Mesenchymal stem cell (in vitro differentiated cells and primary cell): ENCODE measurements around the gene LPCAT3.
A peak's percentile ranks its signal among the peaks of the same experiment; 100 is the strongest.

Source experiments
- DNase-seq: peaks from one replicate; pipeline ENCODE4 v3.0.0-alpha.2; 2013
- H2AFZ ChIP-seq: one replicate; pipeline ENCODE4 v1.6.1; 2013; ENCODE audit warnings: low read depth, mild to moderate bottlenecking, control low read depth, inconsistent platforms, low read length, moderate library complexity
- H2AK5ac ChIP-seq: 2 replicates; pipeline ENCODE4 v1.6.1; 2013; ENCODE audit warnings: low read length, moderate library complexity, mild to moderate bottlenecking, inconsistent platforms; ENCODE audit not compliant: severe bottlenecking
- H2BK120ac ChIP-seq: one replicate; pipeline ENCODE4 v1.6.1; 2013; ENCODE audit warnings: low read depth, mild to moderate bottlenecking, inconsistent platforms, low read length, moderate library complexity
- H2BK12ac ChIP-seq, 2 experiments: one replicate each; pipeline ENCODE4 v1.6.1; 2013; ENCODE audit warnings: inconsistent platforms in 2 of 2, low read length in 2 of 2, mild to moderate bottlenecking in 2 of 2, moderate library complexity in 2 of 2, control low read depth in 1 of 2
- H2BK15ac ChIP-seq: one replicate; pipeline ENCODE4 v1.6.1; 2013; ENCODE audit warnings: mild to moderate bottlenecking, low read depth, inconsistent platforms; ENCODE audit not compliant: poor library complexity, severe bottlenecking
- H2BK5ac ChIP-seq: 2 replicates; pipeline ENCODE4 v1.6.1; 2013; ENCODE audit warnings: low read depth, mild to moderate bottlenecking, low read length, control low read depth, inconsistent platforms; ENCODE audit not compliant: poor library complexity, severe bottlenecking
- H3K14ac ChIP-seq, 2 experiments: one replicate each; pipeline ENCODE4 v1.6.1; 2013; ENCODE audit warnings: inconsistent platforms in 2 of 2, low read length in 2 of 2, control low read depth in 1 of 2, mild to moderate bottlenecking in 1 of 2, moderate library complexity in 1 of 2
- H3K18ac ChIP-seq, 2 experiments: one replicate each; pipeline ENCODE4 v1.6.1; 2013; ENCODE audit warnings: inconsistent platforms in 2 of 2, low read length in 2 of 2, control low read depth in 1 of 2, low read depth in 1 of 2, mild to moderate bottlenecking in 1 of 2
- H3K23ac ChIP-seq, 2 experiments: one replicate each; pipeline ENCODE4 v1.6.1; 2013; ENCODE audit warnings: inconsistent platforms in 2 of 2, low read length in 2 of 2, mild to moderate bottlenecking in 2 of 2, moderate library complexity in 2 of 2, control low read depth in 1 of 2
- H3K27ac ChIP-seq: 2 replicates; pipeline ENCODE4 v1.5.1; 2013; ENCODE audit warnings: mild to moderate bottlenecking, moderate library complexity, low read length, control low read depth, inconsistent platforms; ENCODE audit not compliant: poor library complexity, severe bottlenecking
- H3K27me3 ChIP-seq, 2 experiments: 2 replicates each; pipeline versions ENCODE4 v1.6.1 to v1.7.0; 2013; ENCODE audit warnings: low read length in 2 of 2, mild to moderate bottlenecking in 2 of 2, moderate library complexity in 2 of 2, control low read depth in 1 of 2, inconsistent platforms in 1 of 2; ENCODE audit not compliant: control insufficient read depth in 1 of 2, insufficient read depth in 1 of 2
- H3K36me3 ChIP-seq, 2 experiments: 2 replicates each; pipeline versions ENCODE4 v1.6.1 to v1.7.0; 2013; ENCODE audit warnings: low read length in 2 of 2, control low read depth in 1 of 2, inconsistent platforms in 1 of 2, low read depth in 1 of 2, mild to moderate bottlenecking in 1 of 2; ENCODE audit not compliant: insufficient read depth in 2 of 2, control insufficient read depth in 1 of 2
- H3K4ac ChIP-seq, 2 experiments: one replicate each; pipeline ENCODE4 v1.6.1; 2013; ENCODE audit warnings: inconsistent platforms in 2 of 2, low read length in 2 of 2, mild to moderate bottlenecking in 2 of 2, moderate library complexity in 2 of 2, control low read depth in 1 of 2, low read depth in 1 of 2
- H3K4me1 ChIP-seq: 2 replicates; pipeline ENCODE4 v1.6.1; 2013; ENCODE audit warnings: low read depth, low read length, control low read depth; ENCODE audit not compliant: control insufficient read depth, insufficient read depth
- H3K4me2 ChIP-seq: 2 replicates; pipeline ENCODE4 v1.6.1; 2013; ENCODE audit warnings: low read length, mild to moderate bottlenecking, inconsistent platforms; ENCODE audit not compliant: poor library complexity, severe bottlenecking
- H3K4me3 ChIP-seq, 2 experiments: 2 replicates each; pipeline versions ENCODE4 v1.5.1 to v1.7.0; 2013; ENCODE audit warnings: low read length in 2 of 2, mild to moderate bottlenecking in 2 of 2, control low read depth in 1 of 2, low read depth in 1 of 2; ENCODE audit not compliant: insufficient read depth in 1 of 2
- H3K79me1 ChIP-seq: replicated peaks from 2 replicates; pipeline ENCODE4 v1.6.1; 2013; ENCODE audit warnings: mild to moderate bottlenecking, control low read depth, low read length, inconsistent platforms; ENCODE audit not compliant: poor library complexity, severe bottlenecking
- H3K9ac ChIP-seq: 2 replicates; pipeline ENCODE4 v1.7.0; 2013; ENCODE audit warnings: mild to moderate bottlenecking, low read length, moderate library complexity
- H3K9me3 ChIP-seq: 2 replicates; pipeline ENCODE4 v1.7.0; 2013; ENCODE audit warnings: mild to moderate bottlenecking, low read length; ENCODE audit not compliant: control insufficient read depth
- H4K8ac ChIP-seq: one replicate; pipeline ENCODE4 v1.6.1; 2013; ENCODE audit warnings: inconsistent platforms, mild to moderate bottlenecking, low read length, moderate library complexity
- H4K91ac ChIP-seq: one replicate; pipeline ENCODE4 v1.6.1; 2013; ENCODE audit warnings: mild to moderate bottlenecking, low read length, inconsistent platforms
- WGBS: methylation state at CpG from one replicate; pipeline ENCODE4 v1.1.7; 2013; ENCODE audit warnings: mixed read lengths; 5-methylcytosine and 5-hydroxymethylcytosine counted together

LPCAT3 gene

GRCh38 chr12:6952863-6953441 lies 65.3 kb downstream of the LPCAT3 start:
- no peak overlapping the region for H2BK12ac ChIP-seq
- no peak overlapping the region for H3K9ac ChIP-seq
- no peak overlapping the region for H3K4ac ChIP-seq
- no peak overlapping the region for H4K8ac ChIP-seq
- no peak overlapping the region for H4K91ac ChIP-seq
- peaks cover 0 to 30% of the 10 kb centered on the region in 2 experiments for H3K36me3 ChIP-seq
- H2BK5ac ChIP-seq, result no peak overlapping the region
- no peak overlapping the region for H3K4me3 ChIP-seq
- 92% methylated on average over 12 of the region's 15 CpGs for WGBS
- H2BK15ac ChIP-seq, result no peak overlapping the region
- H3K4me1 ChIP-seq, result peaks cover 11% of the 10 kb centered on the region
- DNase-seq, result no peak
- H3K23ac ChIP-seq, result no peak overlapping the region
- H3K27ac ChIP-seq, result no peak overlapping the region
- H3K79me1 ChIP-seq, result peaks cover 2% of the 10 kb centered on the region
- H3K14ac ChIP-seq, result no peak overlapping the region
- no peak overlapping the region for H2AK5ac ChIP-seq
- no peak overlapping the region for H2AFZ ChIP-seq
- no peak overlapping the region for H2BK120ac ChIP-seq
- H3K18ac ChIP-seq, result no peak overlapping the region
- H3K4me2 ChIP-seq, result no peak overlapping the region
- peaks cover 0 to 18% of the 10 kb centered on the region in 2 experiments for H3K27me3 ChIP-seq
- no peaks in the 10 kb centered on the region for H3K9me3 ChIP-seq

GRCh38 chr12:6952121-6952862 lies 66.0 kb downstream of the LPCAT3 start:
- 73% methylated on average over 22 of the region's 22 CpGs for WGBS
- Histone ChIP-seq H3K4ac (no peak overlapping the region), H3K36me3 (peaks cover 0 to 26% of the 10 kb centered on the region in 2 experiments), H2AK5ac (no peak overlapping the region), H3K27ac (no peak overlapping the region), H2AFZ (no peak overlapping the region), H3K18ac (no peak overlapping the region), H4K8ac (no peak overlapping the region), H3K23ac (no peak overlapping the region), H3K9ac (no peak overlapping the region), H2BK15ac (peak overlapping the region; percentile 38), H3K4me1 (peaks cover 11% of the 10 kb centered on the region), H3K79me1 (peaks cover 5% of the 10 kb centered on the region), H4K91ac (peak overlapping the region; percentile 7), H3K27me3 (peaks cover 0 to 18% of the 10 kb centered on the region in 2 experiments), H3K4me3 (no peak overlapping the region), H3K14ac (no peak overlapping the region), H3K4me2 (no peak overlapping the region), H2BK5ac (no peak overlapping the region), H3K9me3 (no peaks in the 10 kb centered on the region), H2BK12ac (no peak overlapping the region), H2BK120ac (no peak overlapping the region)
- no peak for DNase-seq

GRCh38 chr12:6951551-6952120 lies 66.6 kb downstream of the LPCAT3 start:
- Histone ChIP-seq H3K4me1 (peaks cover 15% of the 10 kb centered on the region), H3K4me2 (no peak overlapping the region), H3K79me1 (peaks cover 5% of the 10 kb centered on the region), H3K9ac (no peak overlapping the region), H3K36me3 (peaks cover 0 to 23% of the 10 kb centered on the region in 2 experiments), H3K27ac (no peak overlapping the region), H3K14ac (no peak overlapping the region), H4K8ac (no peak overlapping the region), H2BK12ac (no peak overlapping the region), H3K9me3 (no peaks in the 10 kb centered on the region), H3K27me3 (peaks cover 0 to 15% of the 10 kb centered on the region in 2 experiments), H3K23ac (no peak overlapping the region), H2BK120ac (no peak overlapping the region), H4K91ac (peak overlapping the region; percentile 7), H3K18ac (no peak overlapping the region), H2AK5ac (no peak overlapping the region), H2BK5ac (no peak overlapping the region), H2BK15ac (no peak overlapping the region), H3K4me3 (no peak overlapping the region), H3K4ac (no peak overlapping the region), H2AFZ (no peak overlapping the region)
- 95% methylated on average over 20 of the region's 20 CpGs for WGBS
- no peak for DNase-seq

- H3K9ac ChIP-seq, result no peak within 1 kb of the TSS
- no peak within 1 kb of the TSS for H3K4ac ChIP-seq
- H4K91ac ChIP-seq, result peak within 1 kb of the TSS; percentile 7
- no peak within 1 kb of the TSS for H3K27ac ChIP-seq
- H2BK15ac ChIP-seq, result peak within 1 kb of the TSS; percentile 38
- H4K8ac ChIP-seq, result no peak within 1 kb of the TSS
- H3K36me3 ChIP-seq, result peaks cover 2 to 17% of the 10 kb centered on the region in 2 experiments
- DNase-seq, result no peak
- peaks cover 0 to 15% of the 10 kb centered on the region in 2 experiments for H3K27me3 ChIP-seq
- no peak within 1 kb of the TSS for H3K4me2 ChIP-seq
- H2AK5ac ChIP-seq, result no peak within 1 kb of the TSS
- H2AFZ ChIP-seq, result no peak within 1 kb of the TSS
- no peak within 1 kb of the TSS for H2BK12ac ChIP-seq
- no peak within 1 kb of the TSS for H3K23ac ChIP-seq
- no peak within 1 kb of the TSS for H3K18ac ChIP-seq
- H2BK5ac ChIP-seq, result no peak within 1 kb of the TSS
- H3K4me1 ChIP-seq, result peaks cover 21% of the 10 kb centered on the region
- peaks cover 5% of the 10 kb centered on the region for H3K79me1 ChIP-seq
- H3K14ac ChIP-seq, result peak within 1 kb of the TSS in 1 of 2 experiments; percentile 26
- no peak within 1 kb of the TSS for H3K4me3 ChIP-seq
- H3K9me3 ChIP-seq, result no peaks in the 10 kb centered on the region
- 87% methylated on average over 25 of the region's 25 CpGs for whole genome bisulfite sequencing
- no peak within 1 kb of the TSS for H2BK120ac ChIP-seq
Observed at GRCh38 chr12:6950811-6951540, 67.3 kb downstream of the LPCAT3 start, which contains the start of gene PTPN6. TSS of gene PTPN6 (plus strand) at chr12:6951356. CDS start at chr12:6951513, 157 bp downstream.
